Mesendoderm (in vitro differentiated cells): Measurements from ENCODE around the gene FGD5.

Experiments used
- DNase-seq: peaks from one replicate; pipeline ENCODE4 v3.0.0; 2013
- H2AK5ac ChIP-seq: 2 replicates; pipeline ENCODE4 v1.6.1; 2013; ENCODE audit warnings: low read length, inconsistent platforms
- H2BK120ac ChIP-seq: 2 replicates; pipeline ENCODE4 v1.6.1; 2013; ENCODE audit warnings: low read depth, mild to moderate bottlenecking, low read length, moderate library complexity, mixed read lengths
- H2BK15ac ChIP-seq: replicated peaks from 2 replicates; pipeline ENCODE4 v1.6.1; 2013; ENCODE audit warnings: low read depth, mild to moderate bottlenecking, moderate library complexity
- H2BK5ac ChIP-seq: 2 replicates; pipeline ENCODE4 v1.6.1; 2013; ENCODE audit warnings: low read length, inconsistent platforms
- H3K18ac ChIP-seq: 2 replicates; pipeline ENCODE4 v1.6.1; 2013; ENCODE audit warnings: mild to moderate bottlenecking, low read length, mixed read lengths
- H3K23ac ChIP-seq: one replicate; pipeline ENCODE4 v1.6.1; 2013; ENCODE audit warnings: low read length
- H3K27ac ChIP-seq: 2 replicates; pipeline ENCODE4 v1.5.1; 2013; ENCODE audit warnings: low read depth, mild to moderate bottlenecking, inconsistent platforms, low read length, moderate library complexity
- H3K27me3 ChIP-seq: 2 replicates; pipeline ENCODE4 v1.6.1; 2013; ENCODE audit warnings: low read length, control low read depth, mild to moderate bottlenecking, inconsistent platforms; ENCODE audit not compliant: insufficient read depth, poor library complexity
- H3K36me3 ChIP-seq: 2 replicates; pipeline ENCODE4 v1.6.1; 2013; ENCODE audit warnings: low read length, inconsistent platforms; ENCODE audit not compliant: control insufficient read depth, insufficient read depth
- H3K4ac ChIP-seq: one replicate; pipeline ENCODE4 v1.6.1; 2013; ENCODE audit warnings: low read depth, mild to moderate bottlenecking, low read length, moderate library complexity
- H3K4me1 ChIP-seq: 2 replicates; pipeline ENCODE4 v1.6.1; 2013; ENCODE audit warnings: low read depth, low read length, inconsistent platforms; ENCODE audit not compliant: control insufficient read depth
- H3K4me2 ChIP-seq: 2 replicates; pipeline ENCODE4 v1.6.1; 2013; ENCODE audit warnings: low read length
- H3K4me3 ChIP-seq: 2 replicates; pipeline ENCODE4 v1.5.1; 2013; ENCODE audit warnings: mild to moderate bottlenecking, low read length
- H3K56ac ChIP-seq: one replicate; pipeline ENCODE4 v1.6.1; 2013; ENCODE audit warnings: low read length
- H3K79me1 ChIP-seq: 2 replicates; pipeline ENCODE4 v1.6.1; 2013; ENCODE audit warnings: low read length, inconsistent platforms
- H3K79me2 ChIP-seq: 2 replicates; pipeline ENCODE4 v1.6.1; 2013; ENCODE audit warnings: mild to moderate bottlenecking, low read length; ENCODE audit not compliant: control insufficient read depth, insufficient read depth
- H3K9ac ChIP-seq: 2 replicates; pipeline ENCODE4 v1.6.1; 2013; ENCODE audit warnings: low read length, inconsistent platforms
- H4K5ac ChIP-seq: one replicate; pipeline ENCODE4 v1.6.1; 2013; ENCODE audit warnings: low read length
- H4K8ac ChIP-seq: one replicate; pipeline ENCODE4 v1.6.1; 2013; ENCODE audit warnings: low read depth, mild to moderate bottlenecking, control low read depth, low read length, moderate library complexity
- WGBS: extraction: QIAGEN DNeasy Blood & Tissue Kit; methylation state at CpG from one replicate; pipeline ENCODE4 v1.1.7; 2013; ENCODE audit warnings: low lambda C conversion rate, missing lambda C conversion rate; ENCODE audit not compliant: insufficient coverage; ENCODE audit errors: extremely low coverage; 5-methylcytosine and 5-hydroxymethylcytosine counted together

Gene FGD5

GRCh38 chr3:14803101-14803980 is 15.4 kb upstream of the FGD5 start:
- Histone ChIP-seq H2BK5ac (no peak overlapping the region), H2BK120ac (no peak overlapping the region), H3K27ac (no peak overlapping the region), H4K8ac (no peak overlapping the region), H3K4me3 (no peak overlapping the region), H3K4ac (no peak overlapping the region), H3K9ac (no peak overlapping the region), H3K79me1 (no peaks in the 10 kb centered on the region), H3K18ac (no peak overlapping the region), H2AK5ac (no peak overlapping the region), H3K23ac (no peak overlapping the region), H3K36me3 (no peaks in the 10 kb centered on the region), H3K79me2 (no peaks in the 10 kb centered on the region), H2BK15ac (no peak overlapping the region), H4K5ac (no peak overlapping the region), H3K4me2 (no peak overlapping the region), H3K27me3 (no peaks in the 10 kb centered on the region), H3K4me1 (no peaks in the 10 kb centered on the region), H3K56ac (no peak overlapping the region)
- WGBS, result no CpG with 5 or more reads among the region's 13 CpGs
- DNase-seq, result no peak

DNA sequence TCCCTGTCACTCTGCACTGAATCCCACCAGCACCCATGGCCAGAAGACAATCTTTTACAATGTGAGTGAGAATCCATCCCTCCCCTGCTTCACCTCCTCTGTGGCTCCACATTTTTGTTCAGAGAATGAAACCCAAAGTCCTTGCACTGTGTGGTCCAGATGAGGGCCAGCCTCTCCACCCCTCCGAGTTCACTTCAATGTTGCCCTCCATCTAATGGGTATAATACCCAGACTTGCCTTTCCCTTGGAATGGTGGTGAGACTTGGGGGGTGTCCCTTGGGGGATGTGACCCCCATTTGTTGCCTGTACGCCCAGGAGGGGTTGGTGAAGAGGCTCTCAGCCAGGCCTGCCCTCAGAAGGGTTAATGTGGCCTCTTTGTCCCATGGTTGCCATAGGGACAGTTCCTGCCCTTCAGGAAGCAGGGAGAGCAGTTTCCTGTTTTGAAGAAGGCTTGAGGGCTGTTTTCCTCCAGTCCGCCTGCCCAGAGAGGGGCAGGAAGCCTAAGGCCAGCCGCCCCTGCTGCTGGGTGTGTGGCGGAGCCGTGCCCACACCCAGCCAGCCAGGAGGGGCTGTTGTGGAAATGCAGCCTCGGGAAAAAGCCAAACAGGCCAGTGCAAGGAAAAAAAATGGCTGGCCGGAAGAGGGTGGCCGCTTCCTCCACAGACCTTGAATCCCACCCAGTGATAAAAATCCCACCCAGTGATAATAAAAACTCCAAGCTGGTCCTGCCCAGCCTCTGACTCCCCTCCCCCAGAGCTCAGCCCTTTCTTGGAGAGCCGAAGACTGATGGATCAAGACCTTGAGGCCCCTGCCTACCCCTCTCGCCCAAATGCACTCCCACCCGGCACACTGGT is 14.6 kb upstream of the FGD5 start:
- H3K9ac ChIP-seq, result no peak overlapping the region
- no peak overlapping the region for H2BK15ac ChIP-seq
- H3K56ac ChIP-seq, result no peak overlapping the region
- H4K8ac ChIP-seq, result no peak overlapping the region
- H3K4me1 ChIP-seq, result no peaks in the 10 kb centered on the region
- no peak overlapping the region for H4K5ac ChIP-seq
- H3K36me3 ChIP-seq, result no peaks in the 10 kb centered on the region
- no peak overlapping the region for H3K27ac ChIP-seq
- no peak overlapping the region for H3K4me2 ChIP-seq
- H3K4me3 ChIP-seq, result no peak overlapping the region
- H3K27me3 ChIP-seq, result no peaks in the 10 kb centered on the region
- H3K18ac ChIP-seq, result no peak overlapping the region
- WGBS, result no CpG with 5 or more reads among the region's 12 CpGs
- no peak overlapping the region for H2BK120ac ChIP-seq
- H3K79me1 ChIP-seq, result no peaks in the 10 kb centered on the region
- peak; percentile 55 for DNase-seq
- no peak overlapping the region for H2BK5ac ChIP-seq
- H3K4ac ChIP-seq, result no peak overlapping the region
- H3K79me2 ChIP-seq, result no peaks in the 10 kb centered on the region
- H2AK5ac ChIP-seq, result no peak overlapping the region
- no peak overlapping the region for H3K23ac ChIP-seq

GRCh38 chr3:14804835-14805780 is 13.7 kb upstream of the FGD5 start:
- H3K9ac ChIP-seq, result no peak overlapping the region
- WGBS, result no CpG with 5 or more reads among the region's 7 CpGs
- H2BK120ac ChIP-seq, result no peak overlapping the region
- H2BK5ac ChIP-seq, result no peak overlapping the region
- H2AK5ac ChIP-seq, result no peak overlapping the region
- no peaks in the 10 kb centered on the region for H3K79me1 ChIP-seq
- DNase-seq, result peak; percentile 65
- H3K4me2 ChIP-seq, result no peak overlapping the region
- no peaks in the 10 kb centered on the region for H3K27me3 ChIP-seq
- no peaks in the 10 kb centered on the region for H3K4me1 ChIP-seq
- H3K18ac ChIP-seq, result no peak overlapping the region
- no peak overlapping the region for H3K27ac ChIP-seq
- no peak overlapping the region for H4K5ac ChIP-seq
- H2BK15ac ChIP-seq, result no peak overlapping the region
- no peaks in the 10 kb centered on the region for H3K79me2 ChIP-seq
- no peak overlapping the region for H3K56ac ChIP-seq
- no peak overlapping the region for H4K8ac ChIP-seq
- H3K23ac ChIP-seq, result no peak overlapping the region
- no peak overlapping the region for H3K4ac ChIP-seq
- H3K4me3 ChIP-seq, result no peak overlapping the region
- no peaks in the 10 kb centered on the region for H3K36me3 ChIP-seq

DNA sequence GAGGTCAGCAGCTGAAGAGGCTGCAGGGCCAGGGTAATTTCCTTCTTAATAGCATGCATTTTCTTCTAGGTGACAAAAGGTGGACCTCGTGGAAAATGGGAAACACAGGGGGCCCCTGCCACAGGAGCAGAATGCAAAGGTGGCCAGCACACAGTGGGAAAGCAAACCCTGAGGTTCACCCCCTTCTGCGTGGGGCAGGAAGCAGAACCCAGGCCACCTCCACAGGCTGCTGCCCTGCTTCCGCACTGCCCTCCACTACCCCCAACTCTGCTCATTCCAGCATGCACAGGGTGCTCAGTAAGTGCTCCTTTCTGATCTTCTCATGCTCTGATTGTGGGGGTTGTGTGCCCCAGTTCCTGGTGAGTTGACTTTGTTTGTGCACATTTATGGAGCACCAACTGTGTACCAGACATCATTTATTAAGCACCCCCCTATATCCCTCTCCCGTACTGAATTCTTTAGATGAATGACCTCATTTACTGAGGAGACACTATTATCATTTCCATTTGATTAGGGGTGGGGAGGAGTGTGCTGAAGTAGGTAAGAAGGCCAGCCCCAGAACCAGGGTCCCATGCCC is 12.7 kb upstream of the FGD5 start:
- Histone ChIP-seq H4K8ac (no peak overlapping the region), H4K5ac (no peak overlapping the region), H3K4me1 (no peaks in the 10 kb centered on the region), H3K4ac (no peak overlapping the region), H3K18ac (no peak overlapping the region), H3K56ac (no peak overlapping the region), H3K79me1 (no peaks in the 10 kb centered on the region), H3K9ac (no peak overlapping the region), H3K27me3 (no peaks in the 10 kb centered on the region), H3K4me3 (no peak overlapping the region), H3K4me2 (no peak overlapping the region), H2BK5ac (no peak overlapping the region), H2BK120ac (no peak overlapping the region), H2BK15ac (no peak overlapping the region), H3K23ac (no peak overlapping the region), H3K36me3 (no peaks in the 10 kb centered on the region), H2AK5ac (no peak overlapping the region), H3K27ac (no peak overlapping the region), H3K79me2 (no peaks in the 10 kb centered on the region)
- whole genome bisulfite sequencing, result no CpG with 5 or more reads among the region's 4 CpGs
- no peak for DNase-seq

GRCh38 chr3:14806641-14807263 is 12.0 kb upstream of the FGD5 start:
- Histone ChIP-seq H3K9ac (no peak overlapping the region), H4K5ac (no peak overlapping the region), H2BK5ac (no peak overlapping the region), H2AK5ac (no peak overlapping the region), H3K27ac (no peak overlapping the region), H3K18ac (no peak overlapping the region), H3K79me1 (no peaks in the 10 kb centered on the region), H3K36me3 (no peaks in the 10 kb centered on the region), H3K23ac (no peak overlapping the region), H2BK120ac (no peak overlapping the region), H3K27me3 (no peaks in the 10 kb centered on the region), H4K8ac (no peak overlapping the region), H3K4me2 (no peak overlapping the region), H3K4ac (no peak overlapping the region), H3K56ac (no peak overlapping the region), H3K79me2 (no peaks in the 10 kb centered on the region), H3K4me1 (no peaks in the 10 kb centered on the region), H2BK15ac (no peak overlapping the region), H3K4me3 (no peak overlapping the region)
- WGBS, result no CpG with 5 or more reads among the region's 8 CpGs
- no peak for DNase-seq
